Sigmoid colon (tissue), 7 donors: ENCODE data around the gene STK32B. TPM values are rescaled to one million over a fixed set of nuclear protein-coding genes. Genes with fewer than 3 reads are reported as not detected.

Experiments used
- DNase-seq: peaks from one replicate; pipeline ENCODE4 v3.0.0-alpha.2; 2019
- H3K27ac ChIP-seq, 4 donors: fragments of 200-600 bp; sonication (generic); one replicate each; pipeline ENCODE4 v1.5.1; 2016 to 2019; ENCODE audit warnings: mild to moderate bottlenecking in 1 of 4
- H3K27me3 ChIP-seq, 3 donors: fragments of 200-600 bp; sonication (generic); one replicate each; pipeline ENCODE4 v1.5.1; 2019; ENCODE audit warnings: mild to moderate bottlenecking in 1 of 3
- H3K36me3 ChIP-seq, 4 donors: fragments of 200-600 bp; sonication (generic); one replicate each; pipeline ENCODE4 v1.5.1; 2016 to 2019
- H3K4me1 ChIP-seq, 4 donors: fragments of 200-600 bp; sonication (generic); one replicate each; pipeline ENCODE4 v1.5.1; 2017 to 2019
- H3K4me3 ChIP-seq, 4 donors: fragments of 200-600 bp; sonication (generic); one replicate each; pipeline ENCODE4 v1.5.1; 2017 to 2019; ENCODE audit warnings: mild to moderate bottlenecking in 2 of 4, moderate library complexity in 1 of 4
- H3K9me3 ChIP-seq, 4 donors: fragments of 200-600 bp in 3 of 4; sonication (generic) in 3 of 4; one replicate each; pipeline versions ENCODE4 v1.5.1 to v1.6.1; 2013 to 2019
- CTCF ChIP-seq, 4 experiments: fragments of 450-650 bp in 3 of 4; fragments of 200-600 bp in 1 of 4; IDR thresholded peaks; one replicate each; pipeline ENCODE4 v1.5.1; 2016 to 2019; ENCODE audit warnings: antibody characterized with exemption in 4 of 4, mild to moderate bottlenecking in 3 of 4, moderate library complexity in 2 of 4
- EP300 ChIP-seq, 4 donors: sonication (generic); formaldehyde crosslinking; IDR thresholded peaks; one replicate each; pipeline ENCODE4 v1.6.1; 2017; ENCODE audit warnings: antibody characterized with exemption in 4 of 4
- POLR2A ChIP-seq, 2 donors: fragments of 450-650 bp; IDR thresholded peaks; one replicate each; pipeline ENCODE4 v1.6.1; 2016; ENCODE audit warnings: antibody characterized with exemption in 2 of 2, mild to moderate bottlenecking in 2 of 2, moderate library complexity in 2 of 2
- POLR2AphosphoS5 ChIP-seq, 4 donors: sonication (generic); formaldehyde crosslinking; IDR thresholded peaks; one replicate each; pipeline ENCODE4 v1.6.1; 2017; ENCODE audit warnings: antibody characterized with exemption in 4 of 4
- WGBS, 2 donors: extraction: QIAGEN DNeasy Blood & Tissue Kit; methylation state at CpG; one replicate each; pipeline ENCODE4 v1.1.7; 2013; 5-methylcytosine and 5-hydroxymethylcytosine counted together
- intact Hi-C: fragments of 100-400 bp; cut with DNase I; formaldehyde crosslinking; loops from one replicate; pipeline ENCODE4 v1.15.1; 2023
- polyA plus RNA-seq, 3 donors: library from polyadenylated mRNA; stranded (reverse); fragments of 200-250 nt; gene quantifications; one replicate each; pipeline ENCODE4 v1.2.3, GENCODE V29; 2013
- total RNA-seq, 4 donors: library from RNA; depleted of rRNA; stranded (reverse); fragments of >200 nt; gene quantifications; one replicate each; pipeline ENCODE4 v1.1.0, GENCODE V29; 2016
- donor health status: healthy with polysubstance abuse.
- donor health status: Bipolar disorder and iron deficiency.
- donor health status: healthy.

The STK32B gene
- total and polyA plus RNA-seq, 7 donors, result 0.23 to 3.9 (median 1.8) TPM

GRCh38 chr4:5039800-5040199 lies 11.5 kb upstream of the STK32B start:
- H3K4me1 ChIP-seq, result peaks cover 0 to 14% (median 7%) of the 10 kb centered on the region in 4 donors
- no peak overlapping the region for H3K4me3 ChIP-seq
- no peaks in the 10 kb centered on the region for H3K9me3 ChIP-seq
- no peak overlapping the region for H3K27ac ChIP-seq
- no peaks in the 10 kb centered on the region for H3K27me3 ChIP-seq
- 90 to 92% methylated on average over 7 of the region's 7 CpGs for WGBS, 2 donors
- no peak for TF ChIP-seq EP300 (IDR thresholded peaks at IDR 0.05)
- TF ChIP-seq POLR2A (IDR thresholded peaks at IDR 0.05), result no peak
- no peak for TF ChIP-seq CTCF (IDR thresholded peaks at IDR 0.05)
- no peak for TF ChIP-seq POLR2AphosphoS5 (IDR thresholded peaks at IDR 0.05)
- no peaks in the 10 kb centered on the region for H3K36me3 ChIP-seq
- no peak for DNase-seq
- intact Hi-C loops, result no loop called here

GRCh38 chr4:5040856-5041620 lies 10.2 kb upstream of the STK32B start:
- Histone ChIP-seq H3K9me3 (no peaks in the 10 kb centered on the region), H3K4me1 (peaks cover 0 to 12% (median 2%) of the 10 kb centered on the region in 4 donors), H3K36me3 (no peaks in the 10 kb centered on the region), H3K4me3 (no peak overlapping the region), H3K27me3 (no peaks in the 10 kb centered on the region), H3K27ac (no peak overlapping the region)
- no peak for TF ChIP-seq CTCF (IDR thresholded peaks at IDR 0.05)
- TF ChIP-seq POLR2AphosphoS5 (IDR thresholded peaks at IDR 0.05), result no peak
- TF ChIP-seq POLR2A (IDR thresholded peaks at IDR 0.05), result no peak
- no peak for TF ChIP-seq EP300 (IDR thresholded peaks at IDR 0.05)
- WGBS, 2 donors, result 73 to 77% methylated on average over 9 of the region's 9 CpGs
- no peak for DNase-seq
- intact Hi-C loops, result no loop called here

GRCh38 chr4:5041699-5042098 lies 9.6 kb upstream of the STK32B start:
- no peaks in the 10 kb centered on the region for H3K36me3 ChIP-seq
- no peak overlapping the region for H3K4me3 ChIP-seq
- no peak for DNase-seq
- H3K27me3 ChIP-seq, result no peaks in the 10 kb centered on the region
- 69 to 74% methylated on average over 7 of the region's 7 CpGs for WGBS, 2 donors
- no peaks in the 10 kb centered on the region for H3K9me3 ChIP-seq
- H3K4me1 ChIP-seq, result peaks cover 0 to 12% (median 2%) of the 10 kb centered on the region in 4 donors
- H3K27ac ChIP-seq, result no peak overlapping the region
- intact Hi-C loops, result no loop called here
- TF ChIP-seq POLR2A (IDR thresholded peaks at IDR 0.05), result no peak
- no peak for TF ChIP-seq CTCF (IDR thresholded peaks at IDR 0.05)

- WGBS, 2 donors, result 55 to 56% methylated on average over 6 of the region's 6 CpGs
Observed at GRCh38 chr4:5043579-5043978, 7.7 kb upstream of the STK32B start.

More at GRCh38 chr4:5043579-5043978, 7.7 kb upstream of the STK32B start:
- peaks cover 0 to under 1% (median 0%) of the 10 kb centered on the region in 4 donors for H3K4me1 ChIP-seq
- no peak overlapping the region for H3K4me3 ChIP-seq
- TF ChIP-seq POLR2A (IDR thresholded peaks at IDR 0.05) (no peak), CTCF (IDR thresholded peaks at IDR 0.05) (no peak), POLR2AphosphoS5 (IDR thresholded peaks at IDR 0.05) (no peak), EP300 (IDR thresholded peaks at IDR 0.05) (no peak)
- H3K9me3 ChIP-seq, result no peaks in the 10 kb centered on the region
- intact Hi-C loops, result no loop called here
- no peaks in the 10 kb centered on the region for H3K36me3 ChIP-seq
- DNase-seq, result no peak
- no peak overlapping the region for H3K27ac ChIP-seq
- no peaks in the 10 kb centered on the region for H3K27me3 ChIP-seq
